NCI-H69 (cell line): ENCODE results near the gene TGFBR1.
A peak's percentile ranks its signal among the peaks of the same experiment; 100 is the strongest.

Experiments
- DNase-seq: peaks from one replicate; lab custom pipeline; 2025; lab: John Stamatoyannopoulos, UW

The TGFBR1 gene

DNA sequence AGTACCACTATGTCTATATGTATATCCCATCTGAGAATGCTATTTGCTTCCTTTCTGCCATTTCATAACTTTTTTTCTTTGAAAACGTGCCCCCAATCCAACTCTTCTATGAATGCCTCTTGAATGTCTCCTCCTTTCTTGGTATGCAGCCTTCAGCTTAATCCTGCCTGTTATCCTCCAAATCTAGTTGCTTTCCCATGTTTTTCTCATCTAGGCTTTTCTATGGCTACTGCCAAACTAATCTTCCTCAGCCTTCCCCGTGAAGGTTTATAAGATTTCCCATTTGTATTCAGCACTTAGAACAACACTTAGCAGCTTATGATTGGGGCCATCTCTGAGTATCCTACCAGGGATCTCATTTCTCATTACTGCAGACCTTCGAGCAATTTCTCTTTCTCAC is 2.5 kb downstream of the TGFBR1 start:
- DNase-seq, result no peak

GRCh38 chr9:99108131-99108530 is 3.2 kb downstream of the TGFBR1 start:
- DNase-seq, result no peak

DNA sequence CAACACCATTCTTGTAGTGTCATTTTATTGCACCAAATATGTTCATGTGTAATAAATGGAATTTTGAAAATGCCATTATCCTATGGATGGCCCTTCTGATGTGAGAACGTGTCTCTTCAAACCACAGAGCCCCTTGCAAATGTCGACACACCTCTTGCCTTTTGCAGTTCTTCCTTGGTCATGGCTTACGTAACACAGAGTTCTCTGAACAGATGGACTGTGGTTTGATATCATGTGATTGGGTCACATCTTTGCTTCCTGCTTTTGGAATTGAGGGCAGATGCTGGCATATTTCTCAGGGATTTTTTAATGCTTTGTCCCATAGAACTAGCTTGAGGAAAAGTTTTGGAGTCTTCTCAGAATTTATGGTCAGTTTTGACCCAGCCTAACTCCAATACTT is 4.6 kb downstream of the TGFBR1 start:
- DNase-seq, result no peak

- no peak for DNase-seq
Measured at GRCh38 chr9:99112750-99113413, 8.0 kb downstream of the TGFBR1 start.

GRCh38 chr9:99113414-99114048 is 8.6 kb downstream of the TGFBR1 start:
- DNase-seq, result no peak

GRCh38 chr9:99114049-99114440 is 9.1 kb downstream of the TGFBR1 start:
- no peak for DNase-seq

GRCh38 chr9:99114846-99115500 is 10.1 kb downstream of the TGFBR1 start:
- no peak for DNase-seq

DNA sequence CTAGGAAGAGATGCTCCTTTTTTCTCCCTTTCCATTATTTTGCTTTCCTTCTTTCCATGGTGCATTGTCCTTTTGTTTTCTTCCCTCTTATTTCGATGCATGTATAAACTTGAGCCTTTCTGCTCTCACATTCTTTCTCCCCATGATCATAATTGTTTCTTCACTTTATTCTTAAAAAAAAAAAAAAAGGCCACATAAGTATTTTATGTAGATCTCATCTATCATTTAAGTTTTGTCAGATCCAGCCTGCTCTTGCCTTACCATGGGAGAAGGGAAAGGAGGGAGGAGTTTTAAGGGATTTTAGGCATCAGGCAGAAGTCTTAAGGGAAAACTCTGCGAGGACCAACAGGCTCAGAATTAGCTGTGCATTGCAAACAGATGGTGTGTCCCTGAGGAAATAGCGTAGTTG is 11.1 kb downstream of the TGFBR1 start:
- DNase-seq, result peak; percentile 77

- DNase-seq, result no peak
Measured at GRCh38 chr9:99118782-99119466, 14.0 kb downstream of the TGFBR1 start.

- peak; percentile 55 for DNase-seq
Measured at GRCh38 chr9:99119976-99120655, 15.2 kb downstream of the TGFBR1 start.

- no peak for DNase-seq
Measured at GRCh38 chr9:99121604-99122003, 16.7 kb downstream of the TGFBR1 start.

GRCh38 chr9:99124534-99125255 is 19.8 kb downstream of the TGFBR1 start:
- DNase-seq, result no peak

GRCh38 chr9:99125446-99125845 is 20.5 kb downstream of the TGFBR1 start:
- DNase-seq, result no peak

- DNase-seq, result no peak
Measured at GRCh38 chr9:99126312-99126711, 21.4 kb downstream of the TGFBR1 start.

GRCh38 chr9:99127356-99128132 is 22.6 kb downstream of the TGFBR1 start:
- no peak for DNase-seq

GRCh38 chr9:99128133-99128406 is 23.2 kb downstream of the TGFBR1 start:
- no peak for DNase-seq

DNA sequence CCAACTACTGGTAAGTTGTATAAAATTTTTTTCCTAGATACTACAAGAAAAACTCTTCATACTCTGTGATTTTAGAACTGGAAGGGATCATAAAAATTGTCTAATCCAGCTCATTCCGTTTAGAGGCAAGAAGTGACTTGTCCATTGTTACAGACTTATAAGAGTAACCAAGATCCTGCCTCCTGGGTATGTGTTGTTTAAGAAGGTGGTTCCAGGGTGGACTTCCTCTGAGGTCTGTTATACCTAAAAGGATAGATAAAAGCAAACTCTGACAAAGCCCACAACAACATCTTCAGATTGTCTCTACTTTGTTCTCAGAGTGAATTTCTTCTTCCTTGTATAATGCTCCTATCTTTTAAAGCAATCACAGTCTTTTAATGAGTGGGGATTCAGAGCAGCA is 24.2 kb downstream of the TGFBR1 start:
- no peak for DNase-seq

GRCh38 chr9:99130069-99130468 is 25.2 kb downstream of the TGFBR1 start:
- no peak for DNase-seq

DNA sequence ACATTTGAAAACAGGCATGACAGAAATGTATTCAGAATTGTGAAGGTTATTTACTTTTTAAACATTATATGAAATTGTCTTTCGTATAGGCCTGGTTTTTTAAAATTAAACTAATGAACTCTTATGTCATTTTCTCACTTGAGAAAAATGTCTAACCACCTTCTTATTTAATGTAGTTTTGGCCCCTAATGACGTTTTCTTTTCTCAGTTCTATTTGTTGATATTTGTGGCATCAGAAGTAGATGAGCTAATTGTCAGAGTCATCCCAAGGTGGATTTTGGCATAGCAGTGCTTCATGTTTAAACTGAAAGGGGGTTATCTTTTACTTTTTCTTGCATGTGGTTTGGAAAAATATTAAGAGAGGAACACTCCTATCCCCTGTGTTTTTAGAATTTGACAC is 28.2 kb downstream of the TGFBR1 start:
- no peak for DNase-seq

DNA sequence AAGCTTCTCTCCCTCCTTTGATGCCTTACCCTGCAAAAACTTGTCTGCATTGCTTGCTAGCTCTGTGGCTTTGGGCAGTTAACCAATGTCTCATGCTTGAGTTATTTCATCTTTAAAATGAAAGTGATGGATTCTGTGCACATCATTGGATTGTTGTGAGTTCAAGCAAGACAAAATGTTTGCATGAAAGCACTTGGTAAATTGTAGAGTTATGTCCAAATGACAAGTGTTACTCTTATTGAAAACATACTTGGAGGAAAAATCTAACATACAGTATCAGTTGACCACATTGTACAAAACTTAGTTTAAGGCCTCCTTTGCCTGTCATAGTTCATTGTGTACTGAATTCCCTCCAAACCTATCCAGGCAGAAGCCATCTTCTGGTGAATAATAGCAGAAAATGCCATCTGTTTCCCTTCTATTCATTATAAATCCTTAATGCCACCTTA is 30.0 kb downstream of the TGFBR1 start:
- peak; percentile 44 for DNase-seq

DNA sequence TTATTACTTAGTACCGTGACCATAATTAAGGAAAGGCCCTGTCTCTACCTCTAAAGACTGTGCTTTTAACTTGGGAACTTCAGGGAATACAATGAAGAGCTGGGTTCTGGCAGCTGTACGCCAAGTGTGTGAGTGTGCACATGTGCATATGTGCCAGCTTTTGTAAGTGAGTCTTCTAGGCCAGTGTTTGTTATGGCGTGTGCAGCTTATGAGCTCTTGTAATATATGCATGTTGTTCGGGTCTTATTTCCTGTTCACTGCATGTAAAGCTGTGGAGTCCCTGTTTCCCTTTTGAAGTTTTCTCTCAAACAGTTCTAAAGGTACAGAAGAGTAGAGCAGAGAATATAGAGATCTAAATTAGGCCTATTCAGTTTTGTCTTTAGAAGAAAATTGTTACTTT is 30.5 kb downstream of the TGFBR1 start:
- DNase-seq, result peak; percentile 35
